Activated CD8-positive, alpha-beta memory T cell treated with anti-CD3 and anti-CD28 coated beads for 36 hours (primary cell): ENCODE measurements around the gene CEP170B. TPM values are rescaled to one million over a fixed set of nuclear protein-coding genes. Genes with fewer than 3 reads are reported as not detected.

Experiments
- CTCF ChIA-PET: fragments of 350-600 bp; sonication (Branson Sonifier 250); formaldehyde crosslinking; loops from one replicate; lab custom pipeline; 2021; ENCODE audit warnings: antibody characterized with exemption; lab: Charles Lee
- POLR2A ChIA-PET: fragments of 350-600 bp; sonication (Branson Sonifier 250); formaldehyde crosslinking; loops from one replicate; lab custom pipeline; 2021; ENCODE audit warnings: antibody characterized with exemption; lab: Charles Lee
- total RNA-seq, 2 experiments: library from RNA; stranded (reverse); gene quantifications; one replicate each; pipeline ENCODE4 v1.2.3, GENCODE V29; 2021

The CEP170B gene
- total RNA-seq, result 1 to 10 TPM; 7.7 to 7.8 TPM

GRCh38 chr14:104865081-104865630, at the start of gene CEP170B:
Gene CEP170B (plus strand): TSS chr14:104865268. CDS start chr14:104868451, 3,183 bp downstream.
- POLR2A ChIA-PET, result interaction anchor here (0.6 kb wide), 1 partner anchor 97 kb away, joined by 4 read pairs; no protein-coding TSS in a partner anchor
- CTCF ChIA-PET, result interaction anchor here (0.6 kb wide), 1 partner anchor 474 kb away, joined by 3 read pairs; no protein-coding TSS in a partner anchor

GRCh38 chr14:104816616-104816884, 48.5 kb upstream of the CEP170B start:
- ChIA-PET CTCF (interaction anchor here (1.9 kb wide), 1 partner anchor 10 kb away, joined by 15 read pairs; no protein-coding TSS in a partner anchor), POLR2A (interaction anchor here (1.5 kb wide), 1 partner anchor 9 kb away, joined by 7 read pairs; no protein-coding TSS in a partner anchor)

GRCh38 chr14:104817930-104818713, 46.9 kb upstream of the CEP170B start:
- ChIA-PET POLR2A (interaction anchor here (1.5 kb wide), 1 partner anchor 8 kb away, joined by 7 read pairs; no protein-coding TSS in a partner anchor), CTCF (interaction anchor here (0.7 to 1.9 kb wide), 3 partner anchors 8 to 66 kb away, joined by 3 to 15 read pairs (median 3); partner anchors contain the start of gene SIVA1)

GRCh38 chr14:104818714-104819161, 46.3 kb upstream of the CEP170B start:
- ChIA-PET CTCF (interaction anchor here (0.9 kb wide), 1 partner anchor 66 kb away, joined by 3 read pairs; the partner anchor contains the start of gene SIVA1), POLR2A (no interaction called here)

GRCh38 chr14:104819361-104819781, 45.7 kb upstream of the CEP170B start:
- POLR2A ChIA-PET, result no interaction called here
- CTCF ChIA-PET, result interaction anchor here (0.6 kb wide), 1 partner anchor 27 kb away, joined by 3 read pairs; no protein-coding TSS in a partner anchor

GRCh38 chr14:104820669-104821228, 44.3 kb upstream of the CEP170B start:
- POLR2A ChIA-PET, result no interaction called here
- CTCF ChIA-PET, result interaction anchor here (2.7 kb wide), 1 partner anchor 52 kb away, joined by 11 read pairs; no protein-coding TSS in a partner anchor

GRCh38 chr14:104821229-104821945, 43.7 kb upstream of the CEP170B start:
- ChIA-PET POLR2A (no interaction called here), CTCF (interaction anchor here (2.7 kb wide), 1 partner anchor 53 kb away, joined by 11 read pairs; no protein-coding TSS in a partner anchor)

- ChIA-PET CTCF (interaction anchor here (2.7 kb wide), 1 partner anchor 53 kb away, joined by 11 read pairs; no protein-coding TSS in a partner anchor), POLR2A (no interaction called here)
Measured at GRCh38 chr14:104821971-104822608, 43.0 kb upstream of the CEP170B start.

GRCh38 chr14:104822821-104823615, 42.0 kb upstream of the CEP170B start:
- CTCF ChIA-PET, result interaction anchor here (2.7 kb wide), 1 partner anchor 54 kb away, joined by 11 read pairs; no protein-coding TSS in a partner anchor
- POLR2A ChIA-PET, result no interaction called here

GRCh38 chr14:104824353-104824997, 40.6 kb upstream of the CEP170B start:
- ChIA-PET POLR2A (no interaction called here), CTCF (interaction anchor here (1.7 to 3.2 kb wide), 2 partner anchors 30 to 56 kb away, joined by 8 to 32 read pairs; no protein-coding TSS in a partner anchor)

GRCh38 chr14:104826189-104826860, 38.7 kb upstream of the CEP170B start:
- POLR2A ChIA-PET, result interaction anchor here (0.7 to 1.4 kb wide), 2 partner anchors 9 to 30 kb away, joined by 5 to 7 read pairs; no protein-coding TSS in a partner anchor
- CTCF ChIA-PET, result interaction anchor here (0.6 to 3.2 kb wide), 20 partner anchors 9 to 566 kb away, joined by 3 to 32 read pairs (median 5); partner anchors contain the start of genes SIVA1 and ZBTB42

- ChIA-PET CTCF (interaction anchor here (0.6 to 3.2 kb wide), 16 partner anchors 9 to 565 kb away, joined by 3 to 32 read pairs (median 6); partner anchors contain the start of genes SIVA1 and ZBTB42), POLR2A (no interaction called here)
Measured at GRCh38 chr14:104826861-104827176, 38.2 kb upstream of the CEP170B start.

GRCh38 chr14:104827177-104828055, 37.7 kb upstream of the CEP170B start:
- ChIA-PET POLR2A (no interaction called here), CTCF (interaction anchor here (0.6 to 3.2 kb wide), 12 partner anchors 10 to 565 kb away, joined by 3 to 32 read pairs (median 7); partner anchors contain the start of genes SIVA1 and ZBTB42)

- ChIA-PET CTCF (interaction anchor here (0.7 kb wide), 1 partner anchor 78 kb away, joined by 3 read pairs; no protein-coding TSS in a partner anchor), POLR2A (no interaction called here)
Measured at GRCh38 chr14:104830781-104831180, 34.3 kb upstream of the CEP170B start.
